ENCODE data around the gene PIEZO1. TPM values are rescaled to one million over a fixed set of nuclear protein-coding genes. Genes with fewer than 3 reads are reported as not detected.
A peak's percentile ranks its signal among the peaks of the same experiment; 100 is the strongest.

Gene PIEZO1
- total and polyA plus RNA-seq, 9 of the 15 experiments (the other 6 are each of a cell fraction or from before 2014, with no cell fraction given), result 3.6 to 432 (median 131) TPM

GRCh38 chr16:88778541-88779065 lies 6.4 kb downstream of the PIEZO1 start (continued):
- TF ChIP-seq RFX1 (IDR thresholded peaks at IDR 0.05) (no peak), MLX (CRISPR knock-in tag; conservative IDR thresholded peaks at IDR 0.05) (no peak), NFE2 (IDR thresholded peaks at IDR 0.05; ENCODE audit: low read depth) (no peak), ARID1B (IDR thresholded peaks at IDR 0.05) (no peak), MAZ (CRISPR knock-in tag; conservative IDR thresholded peaks at IDR 0.05 in 1 of 2, IDR thresholded peaks at IDR 0.05 in 1 of 2) (no peak), TCF7 (IDR thresholded peaks at IDR 0.05; ENCODE audit: borderline replicate concordance) (no peak), CC2D1A (IDR thresholded peaks at IDR 0.05) (no peak), ZBTB33 (CRISPR knock-in tag; IDR thresholded peaks at IDR 0.05) (peak; percentile 73), ZNF778 (CRISPR knock-in tag; IDR thresholded peaks at IDR 0.05) (no peak), ZBTB26 (CRISPR knock-in tag; IDR thresholded peaks at IDR 0.05) (no peak), CTCFL (IDR thresholded peaks at IDR 0.05; ENCODE audit: borderline replicate concordance, insufficient read depth, low read depth, low read length, poor library complexity, severe bottlenecking) (no peak), EGR1 (conservative IDR thresholded peaks at IDR 0.05) (peak; percentile 23; the same call in 1 of the 2 replicates), ZNF23 (CRISPR knock-in tag; IDR thresholded peaks at IDR 0.05) (no peak), CBX3 (IDR thresholded peaks at IDR 0.05; ENCODE audit: borderline replicate concordance in 1 of 2, low read length in 2 of 2) (no peak), THRA (IDR thresholded peaks at IDR 0.05) (no peak), POLR2AphosphoS5 (IDR thresholded peaks at IDR 0.05; ENCODE audit: control insufficient read depth, insufficient read depth, low read depth, low read length) (peak; percentile 13; the same call in 1 of the 2 replicates), TEAD2 (tag; IDR thresholded peaks at IDR 0.05) (no peak), ZNF76 (CRISPR knock-in tag; IDR thresholded peaks at IDR 0.05; ENCODE audit: borderline replicate concordance) (no peak)
